Parathyroid adenoma (tissue), 2 donors: ENCODE results near the gene CDH13.

Source experiments
- H2AFZ ChIP-seq: fragments of 300-600 bp; sonication (generic); one replicate; pipeline ENCODE4 v1.7.0; 2017; ENCODE audit warnings: antibody characterized with exemption, mild to moderate bottlenecking
- H3K27ac ChIP-seq: fragments of 300-600 bp; sonication (generic); one replicate; pipeline ENCODE4 v1.7.0; 2017
- H3K27me3 ChIP-seq: fragments of 300-600 bp; sonication (generic); one replicate; pipeline ENCODE4 v1.7.0; 2017; ENCODE audit warnings: low read length; ENCODE audit not compliant: control insufficient read depth, insufficient read depth
- H3K36me3 ChIP-seq: fragments of 300-600 bp; sonication (generic); one replicate; pipeline ENCODE4 v1.7.0; 2017; ENCODE audit warnings: low read length; ENCODE audit not compliant: control insufficient read depth, insufficient read depth
- H3K4me1 ChIP-seq: fragments of 300-600 bp; sonication (generic); one replicate; pipeline ENCODE4 v1.7.0; 2017; ENCODE audit warnings: control low read depth
- H3K4me2 ChIP-seq: fragments of 300-600 bp; sonication (generic); one replicate; pipeline ENCODE4 v1.7.0; 2017; ENCODE audit warnings: low read length
- H3K4me3 ChIP-seq: fragments of 300-600 bp; sonication (generic); one replicate; pipeline ENCODE4 v1.7.0; 2017; ENCODE audit warnings: low read depth, low read length
- H3K79me2 ChIP-seq: fragments of 300-600 bp; sonication (generic); one replicate; pipeline ENCODE4 v1.7.0; 2017; ENCODE audit warnings: control low read depth
- H3K9ac ChIP-seq: fragments of 300-600 bp; sonication (generic); one replicate; pipeline ENCODE4 v1.7.0; 2017; ENCODE audit warnings: mild to moderate bottlenecking
- H3K9me3 ChIP-seq: fragments of 300-600 bp; sonication (generic); one replicate; pipeline ENCODE4 v1.7.0; 2017; ENCODE audit warnings: low read length; ENCODE audit not compliant: control insufficient read depth
- TF ChIP-seq, protein P1 (sequence below): fragments of 300-600 bp; sonication (generic); IDR thresholded peaks from one replicate; pipeline ENCODE4 v1.7.0; 2017; ENCODE audit warnings: antibody characterized with exemption, mild to moderate bottlenecking
- donor health status: primary hyperparathyroidism.

CDH13 gene

DNA sequence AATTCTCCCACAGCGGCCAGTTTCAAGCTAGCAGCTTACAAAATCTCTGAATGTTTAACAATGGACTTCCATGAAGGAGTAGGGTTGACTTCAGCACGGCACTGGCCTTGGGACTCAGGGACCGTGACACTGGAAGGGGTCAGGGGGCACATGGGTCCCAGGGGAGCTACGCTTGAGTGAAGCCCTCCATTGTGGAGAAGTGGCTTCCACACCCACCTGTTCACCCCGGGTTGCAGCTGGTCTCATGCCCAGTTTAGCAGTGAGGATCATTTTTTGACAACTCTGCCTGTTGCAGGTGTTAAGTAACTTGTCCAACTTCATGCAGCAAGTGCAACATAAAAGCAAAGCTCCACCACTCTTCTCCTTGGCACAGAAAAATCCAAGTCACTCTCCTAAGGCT lies 510.2 kb downstream of the CDH13 start:
- H3K27ac ChIP-seq = no peak overlapping the region
- H3K36me3 ChIP-seq = no peaks in the 10 kb centered on the region
- no peak overlapping the region for H3K9ac ChIP-seq

DNA sequence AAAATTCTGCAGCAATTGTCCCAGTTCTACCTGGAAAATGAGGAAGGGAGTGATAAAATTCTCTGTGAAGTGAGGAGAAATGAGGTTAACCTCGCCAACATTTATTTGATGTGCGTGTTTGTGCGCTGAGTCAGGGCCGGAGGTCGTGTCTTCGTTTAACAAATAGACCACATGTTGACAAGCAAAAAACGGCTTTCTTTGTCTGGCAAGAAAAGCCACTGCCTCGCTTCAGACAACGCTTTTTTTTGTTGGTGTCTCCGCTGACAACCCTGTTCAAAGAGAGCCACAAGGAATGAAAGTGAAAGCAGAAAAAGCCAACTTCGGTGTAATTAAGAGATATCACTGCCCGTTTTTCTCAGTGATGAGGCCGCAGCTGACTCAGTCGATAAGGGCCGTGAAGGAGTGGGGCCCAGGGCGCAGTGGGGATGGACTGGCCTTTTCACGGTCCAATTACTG lies 510.6 kb downstream of the CDH13 start:
- Histone ChIP-seq H3K4me3 (peak overlapping the region; percentile 38), H3K4me1 (no peaks in the 10 kb centered on the region), H3K79me2 (no peaks in the 10 kb centered on the region), H3K9me3 (no peaks in the 10 kb centered on the region), H2AFZ (peak overlapping the region; percentile 57), H3K4me2 (peak overlapping the region; percentile 67), H3K9ac (no peak overlapping the region), H3K36me3 (no peaks in the 10 kb centered on the region), H3K27ac (no peak overlapping the region), H3K27me3 (no peaks in the 10 kb centered on the region)
- TF ChIP-seq, protein P1, sequence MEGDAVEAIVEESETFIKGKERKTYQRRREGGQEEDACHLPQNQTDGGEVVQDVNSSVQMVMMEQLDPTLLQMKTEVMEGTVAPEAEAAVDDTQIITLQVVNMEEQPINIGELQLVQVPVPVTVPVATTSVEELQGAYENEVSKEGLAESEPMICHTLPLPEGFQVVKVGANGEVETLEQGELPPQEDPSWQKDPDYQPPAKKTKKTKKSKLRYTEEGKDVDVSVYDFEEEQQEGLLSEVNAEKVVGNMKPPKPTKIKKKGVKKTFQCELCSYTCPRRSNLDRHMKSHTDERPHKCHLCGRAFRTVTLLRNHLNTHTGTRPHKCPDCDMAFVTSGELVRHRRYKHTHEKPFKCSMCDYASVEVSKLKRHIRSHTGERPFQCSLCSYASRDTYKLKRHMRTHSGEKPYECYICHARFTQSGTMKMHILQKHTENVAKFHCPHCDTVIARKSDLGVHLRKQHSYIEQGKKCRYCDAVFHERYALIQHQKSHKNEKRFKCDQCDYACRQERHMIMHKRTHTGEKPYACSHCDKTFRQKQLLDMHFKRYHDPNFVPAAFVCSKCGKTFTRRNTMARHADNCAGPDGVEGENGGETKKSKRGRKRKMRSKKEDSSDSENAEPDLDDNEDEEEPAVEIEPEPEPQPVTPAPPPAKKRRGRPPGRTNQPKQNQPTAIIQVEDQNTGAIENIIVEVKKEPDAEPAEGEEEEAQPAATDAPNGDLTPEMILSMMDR = no peak

More for the DNA sequence above, 510.2 kb downstream of the CDH13 start:
- Histone ChIP-seq H3K9me3 (no peaks in the 10 kb centered on the region), H3K79me2 (no peaks in the 10 kb centered on the region), H3K4me3 (peak overlapping the region; percentile 38), H3K27me3 (no peaks in the 10 kb centered on the region), H3K4me2 (peak overlapping the region; percentile 67), H2AFZ (peak overlapping the region; percentile 57), H3K4me1 (no peaks in the 10 kb centered on the region)
- TF ChIP-seq, protein P1 = no peak

DNA sequence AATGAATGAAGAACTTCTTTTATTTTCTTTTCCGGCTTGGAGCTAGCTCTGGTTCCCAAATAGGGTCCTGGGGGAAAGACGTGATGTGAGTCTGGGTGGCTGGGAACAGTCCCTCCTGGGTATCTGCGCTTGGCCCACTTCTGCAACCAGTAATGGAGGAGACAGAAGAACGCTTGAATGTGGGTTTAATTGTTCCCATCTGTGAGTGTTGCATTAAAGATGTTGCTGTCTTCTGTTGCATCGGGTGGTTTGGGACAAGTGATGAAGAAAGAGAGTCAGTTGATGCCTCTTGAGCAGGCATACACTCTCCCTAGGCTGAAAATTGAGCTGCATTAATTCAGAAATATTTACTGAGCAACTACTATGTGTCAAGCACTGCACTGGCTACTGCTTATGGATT lies 511.1 kb downstream of the CDH13 start:
- peak overlapping the region; percentile 38 for H3K4me3 ChIP-seq

DNA sequence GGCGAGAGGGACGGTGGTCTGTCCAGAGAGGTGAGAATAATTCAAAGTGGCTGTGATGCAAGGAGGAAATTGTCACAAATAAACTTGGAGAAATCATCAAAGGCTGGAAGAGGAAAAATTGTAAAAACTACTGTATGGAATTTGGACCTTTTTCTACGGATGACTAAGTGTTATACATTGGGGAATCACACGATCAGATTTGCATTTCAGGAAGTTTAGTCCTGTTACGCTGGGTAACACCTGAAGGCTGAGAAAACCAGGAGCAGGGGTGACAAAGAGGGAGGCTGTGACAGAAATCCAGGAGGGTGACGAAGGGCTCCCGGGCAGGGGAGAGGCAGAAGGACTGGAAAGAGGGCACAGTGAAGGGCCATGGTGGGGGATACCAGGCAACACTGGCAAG lies 511.7 kb downstream of the CDH13 start:
- Histone ChIP-seq H2AFZ (no peak overlapping the region), H3K4me3 (no peak overlapping the region), H3K36me3 (no peaks in the 10 kb centered on the region), H3K79me2 (no peaks in the 10 kb centered on the region), H3K9ac (no peak overlapping the region), H3K9me3 (no peaks in the 10 kb centered on the region), H3K27me3 (no peaks in the 10 kb centered on the region), H3K27ac (no peak overlapping the region), H3K4me2 (no peak overlapping the region), H3K4me1 (no peaks in the 10 kb centered on the region)
- TF ChIP-seq, protein P1 = no peak

More for the DNA sequence above, 511.1 kb downstream of the CDH13 start:
- TF ChIP-seq, protein P1 = no peak
- no peak overlapping the region for H3K27ac ChIP-seq
- no peaks in the 10 kb centered on the region for H3K27me3 ChIP-seq
- no peak overlapping the region for H3K9ac ChIP-seq
- H3K4me2 ChIP-seq = peak overlapping the region; percentile 67
- no peaks in the 10 kb centered on the region for H3K9me3 ChIP-seq
- no peak overlapping the region for H2AFZ ChIP-seq
- H3K79me2 ChIP-seq = no peaks in the 10 kb centered on the region
- H3K4me1 ChIP-seq = no peaks in the 10 kb centered on the region
- no peaks in the 10 kb centered on the region for H3K36me3 ChIP-seq

DNA sequence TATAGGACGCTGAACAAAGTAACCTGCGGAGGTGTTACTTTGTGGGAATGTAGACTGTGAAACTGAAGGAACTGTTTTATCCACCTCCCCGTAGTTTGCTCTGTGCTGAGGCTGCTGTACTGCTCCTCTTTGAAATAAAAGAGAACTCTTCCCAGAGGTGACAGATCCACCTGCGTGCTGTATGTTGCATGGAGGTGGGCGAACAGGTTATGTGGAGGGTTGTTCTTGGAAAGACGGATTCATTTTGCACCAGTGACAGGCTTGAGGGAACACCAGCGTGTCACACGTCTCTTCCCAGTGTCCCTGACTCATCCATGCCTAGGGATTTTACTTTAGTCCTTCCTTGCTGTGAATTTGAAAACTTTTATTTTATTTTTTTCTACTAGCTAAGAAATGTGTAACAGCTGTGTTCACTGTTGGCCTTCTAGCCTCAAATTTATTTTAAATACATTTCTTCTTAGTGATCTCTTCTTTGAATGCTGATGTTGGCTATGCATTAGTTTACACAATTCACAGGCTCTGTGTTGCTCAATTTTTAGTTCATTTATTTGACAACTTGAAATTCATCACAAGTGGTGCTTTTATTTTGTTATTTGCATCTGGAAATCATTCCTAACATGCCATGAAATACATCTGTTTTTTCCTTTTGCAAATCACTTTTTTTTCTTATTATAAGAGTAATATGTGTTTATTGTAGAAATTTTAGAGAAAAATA lies 512.4 kb downstream of the CDH13 start:
- Histone ChIP-seq H3K27ac (no peak overlapping the region), H3K4me3 (no peak overlapping the region), H3K79me2 (no peaks in the 10 kb centered on the region), H3K4me1 (no peaks in the 10 kb centered on the region), H3K9ac (no peak overlapping the region), H3K36me3 (no peaks in the 10 kb centered on the region), H3K4me2 (no peak overlapping the region), H3K27me3 (no peaks in the 10 kb centered on the region), H2AFZ (no peak overlapping the region), H3K9me3 (no peaks in the 10 kb centered on the region)
- TF ChIP-seq, protein P1 = no peak
